Ishikawa (cell line): Measurements from ENCODE around the gene METTL9.

Experiments used
- CREB1 ChIP-seq: IDR thresholded peaks from 2 replicates; pipeline ENCODE4 v1.6.1; 2012; ENCODE audit warnings: low read depth
- EP300 ChIP-seq: IDR thresholded peaks from 2 replicates; pipeline ENCODE4 v1.6.1; 2012; ENCODE audit warnings: borderline replicate concordance
- RAD21 ChIP-seq: IDR thresholded peaks from 2 replicates; pipeline ENCODE4 v1.6.1; 2012; ENCODE audit warnings: low read depth
- REST ChIP-seq: IDR thresholded peaks from 2 replicates; pipeline ENCODE4 v1.6.1; 2012; ENCODE audit warnings: low read depth, mild to moderate bottlenecking
- TCF12 ChIP-seq: IDR thresholded peaks from 2 replicates; pipeline ENCODE4 v1.6.1; 2012; ENCODE audit warnings: low read depth
- YY1 ChIP-seq: IDR thresholded peaks from 2 replicates; pipeline ENCODE4 v1.6.1; 2012; ENCODE audit warnings: low read depth

- TF ChIP-seq RAD21 = no peak
- TF ChIP-seq REST = no peak
- TF ChIP-seq TCF12 = no peak
- TF ChIP-seq YY1 = no peak
- no peak for TF ChIP-seq CREB1
- no peak for TF ChIP-seq EP300
These were observed 42.5 kb downstream of the METTL9 start for GRCh38 chr16:21641916-21642315.
